K562 (cell line): Measurements from ENCODE around the gene EML2. TPM values are rescaled to one million over a fixed set of nuclear protein-coding genes. Genes with fewer than 3 reads are reported as not detected.
A peak's percentile ranks its signal among the peaks of the same experiment; 100 is the strongest.

Experiments used
- CEBPG ChIP-seq, 3 experiments: fragments of 200-800 bp in 1 of 3; sonication (Bioruptor generic) in 1 of 3; sonication (generic) in 1 of 3; formaldehyde crosslinking in 1 of 3; IDR thresholded peaks in 2 of 3; conservative IDR thresholded peaks in 1 of 3; 2 replicates each; pipeline versions ENCODE4 v1.6.1 to v1.8.0; 2016 to 2022; ENCODE audit warnings: missing compliant biosample characterization in 2 of 3, missing genetic modification characterization in 2 of 3, mild to moderate bottlenecking in 1 of 3, missing genetic modification reagents in 1 of 3
- CLOCK ChIP-seq: fragments of 250-450 bp; sonication (Bioruptor Pico); IDR thresholded peaks from 2 replicates; pipeline ENCODE4 v1.4.0; 2020; ENCODE audit warnings: mild to moderate bottlenecking, moderate library complexity, borderline replicate concordance
- E2F4 ChIP-seq: sonication (generic); formaldehyde crosslinking; IDR thresholded peaks from 2 replicates; pipeline ENCODE4 v1.8.0; 2022; ENCODE audit warnings: mild to moderate bottlenecking, low read depth, missing genetic modification reagents
- HNRNPL ChIP-seq: fragments of 200-400 bp; formaldehyde crosslinking; IDR thresholded peaks from 2 replicates; pipeline ENCODE4 v1.6.1; 2017; ENCODE audit warnings: low read depth, mild to moderate bottlenecking, low read length
- HOXB6 ChIP-seq: fragments of 250-450 bp; sonication (Bioruptor Pico); IDR thresholded peaks from 2 replicates; pipeline ENCODE4 v1.5.1; 2022; ENCODE audit warnings: mild to moderate bottlenecking, borderline replicate concordance
- IRF2 ChIP-seq: sonication (generic); formaldehyde crosslinking; IDR thresholded peaks from 2 replicates; pipeline ENCODE4 v1.8.1; 2022; ENCODE audit warnings: mild to moderate bottlenecking, missing genetic modification reagents
- KAT2B ChIP-seq: IDR thresholded peaks from one replicate; pipeline ENCODE4 v1.6.1; 2012; ENCODE audit warnings: low read depth, mild to moderate bottlenecking, control low read depth, inconsistent platforms, low read length, moderate library complexity
- NRF1 ChIP-seq, 2 experiments: fragments of 450-650 bp; IDR thresholded peaks in 1 of 2; conservative IDR thresholded peaks in 1 of 2; 2 replicates each; pipeline ENCODE4 v1.6.1; 2014; ENCODE audit warnings: mild to moderate bottlenecking in 2 of 2
- NUFIP1 ChIP-seq: fragments of 450-650 bp; IDR thresholded peaks from 2 replicates; pipeline ENCODE4 v1.6.1; 2018; ENCODE audit not compliant: partially characterized antibody
- POLR2A ChIP-seq: fragments of 450-650 bp; conservative IDR thresholded peaks from 2 replicates; pipeline ENCODE4 v1.6.1; 2016
- RBM22 ChIP-seq: fragments of 200-400 bp; formaldehyde crosslinking; IDR thresholded peaks from 2 replicates; pipeline ENCODE4 v1.6.1; 2018; ENCODE audit warnings: low read length, low read depth; ENCODE audit not compliant: poor library complexity, severe bottlenecking
- SRSF9 ChIP-seq: fragments of 200-400 bp; formaldehyde crosslinking; IDR thresholded peaks from 2 replicates; pipeline ENCODE4 v1.6.1; 2017; ENCODE audit warnings: low read depth, low read length, borderline replicate concordance
- THRA ChIP-seq: fragments of 450-650 bp; IDR thresholded peaks from 2 replicates; pipeline ENCODE4 v1.6.1; 2017; ENCODE audit warnings: mild to moderate bottlenecking, moderate library complexity
- TOE1 ChIP-seq, 2 experiments: fragments of 450-650 bp in 1 of 2; sonication (generic) in 1 of 2; formaldehyde crosslinking in 1 of 2; IDR thresholded peaks; 2 replicates each; pipeline versions ENCODE4 v1.7.1 to v1.8.0; 2016 to 2022; ENCODE audit warnings: borderline replicate concordance in 2 of 2, mild to moderate bottlenecking in 2 of 2, antibody characterized with exemption in 1 of 2, inconsistent platforms in 1 of 2, low read depth in 1 of 2, missing genetic modification reagents in 1 of 2, moderate library complexity in 1 of 2
- ZFP36 ChIP-seq: fragments of 150-350 bp; IDR thresholded peaks from 2 replicates; pipeline ENCODE4 v1.6.1; 2018; ENCODE audit warnings: low read length, low read depth; ENCODE audit not compliant: partially characterized antibody
- ZNF217 ChIP-seq: sonication (generic); formaldehyde crosslinking; IDR thresholded peaks from 2 replicates; pipeline ENCODE4 v1.8.0; 2022; ENCODE audit warnings: mild to moderate bottlenecking, missing genetic modification reagents
- ZNF274 ChIP-seq: IDR thresholded peaks from 2 replicates; pipeline ENCODE4 v1.6.1; 2011; ENCODE audit warnings: low read depth, mild to moderate bottlenecking, low read length, moderate library complexity, borderline replicate concordance
- ZNF311 ChIP-seq: fragments of 250-450 bp; sonication (Bioruptor Pico); IDR thresholded peaks from 2 replicates; pipeline ENCODE4 v1.4.0; 2020; ENCODE audit warnings: mild to moderate bottlenecking, moderate library complexity
- ZNF707 ChIP-seq: fragments of 250-450 bp; sonication (Bioruptor Pico); conservative IDR thresholded peaks from 2 replicates; pipeline ENCODE4 v1.8.0; 2022; ENCODE audit warnings: inconsistent platforms, mild to moderate bottlenecking, moderate library complexity
- polyA plus RNA-seq, 8 experiments: library from polyadenylated mRNA; depleted of rRNA in 4 of 8; stranded (reverse) in 5 of 8; unstranded in 3 of 8; fragments of >200 nt; fragmentation: Nextera tagmentation in 2 of 8; fragmentation: Illumina TruSeq in 1 of 8; extraction: Ambion mirVana in 2 of 8; extraction: Trizol in 1 of 8; gene quantifications; 2 replicates each; pipeline versions ENCODE4 v1.2.1 to v1.2.3, GENCODE V29; 2011 to 2014; ENCODE audit warnings: inconsistent platforms in 1 of 8, missing spikeins in 1 of 8
- total RNA-seq, 7 experiments: library from RNA; depleted of rRNA in 6 of 7; stranded (reverse); fragments of >200 nt in 6 of 7; fragmentation: Illumina TruSeq in 2 of 7; extraction: Trizol in 2 of 7; gene quantifications; 2 replicates each; pipeline versions ENCODE4 v1.2.1 to v1.2.3, GENCODE V29; 2011 to 2021; ENCODE audit warnings: low replicate concordance in 1 of 7
- TF ChIP-seq, protein P1 (sequence below): fragments of 150-350 bp; conservative IDR thresholded peaks from 2 replicates; pipeline ENCODE4 v1.6.1; 2014; ENCODE audit warnings: low read length

EML2 gene
- total and polyA plus RNA-seq, 9 of the 15 experiments (the other 6 are each of a cell fraction or from before 2014, with no cell fraction given): 2.6 to 69.6 (median 24.8) TPM

DNA sequence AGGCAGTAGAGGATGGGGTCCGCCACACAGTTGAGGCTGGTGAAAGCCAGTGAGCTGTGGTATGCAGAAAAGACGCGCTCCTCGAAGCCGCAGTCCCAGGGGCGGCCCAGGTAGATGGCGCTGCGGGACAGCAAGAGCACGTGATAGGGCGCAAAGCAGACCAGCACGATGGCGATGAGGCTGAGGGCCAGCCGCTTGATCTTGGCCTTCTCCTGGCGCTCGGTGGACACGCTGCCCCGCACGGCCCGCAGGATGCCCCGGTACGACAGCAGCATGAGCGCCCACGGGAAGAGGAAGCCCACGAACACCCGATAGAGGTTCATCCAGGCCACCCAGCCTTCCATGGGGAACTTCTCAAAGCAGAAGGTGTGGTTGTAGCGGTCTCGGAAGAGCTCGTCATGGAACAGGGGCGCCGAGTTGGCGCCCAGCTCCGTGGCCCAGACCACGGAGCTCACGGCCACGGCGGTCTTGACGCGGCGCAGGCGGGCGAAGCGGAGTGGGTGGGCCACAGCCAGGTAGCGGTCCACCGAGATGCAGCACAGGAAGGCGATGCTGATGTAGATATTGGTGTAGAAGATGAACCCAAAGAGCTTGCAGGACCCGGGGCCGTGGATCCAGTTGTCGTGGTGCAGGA, 48.1 kb downstream of the EML2 start (continued):
- TF ChIP-seq, protein P1, sequence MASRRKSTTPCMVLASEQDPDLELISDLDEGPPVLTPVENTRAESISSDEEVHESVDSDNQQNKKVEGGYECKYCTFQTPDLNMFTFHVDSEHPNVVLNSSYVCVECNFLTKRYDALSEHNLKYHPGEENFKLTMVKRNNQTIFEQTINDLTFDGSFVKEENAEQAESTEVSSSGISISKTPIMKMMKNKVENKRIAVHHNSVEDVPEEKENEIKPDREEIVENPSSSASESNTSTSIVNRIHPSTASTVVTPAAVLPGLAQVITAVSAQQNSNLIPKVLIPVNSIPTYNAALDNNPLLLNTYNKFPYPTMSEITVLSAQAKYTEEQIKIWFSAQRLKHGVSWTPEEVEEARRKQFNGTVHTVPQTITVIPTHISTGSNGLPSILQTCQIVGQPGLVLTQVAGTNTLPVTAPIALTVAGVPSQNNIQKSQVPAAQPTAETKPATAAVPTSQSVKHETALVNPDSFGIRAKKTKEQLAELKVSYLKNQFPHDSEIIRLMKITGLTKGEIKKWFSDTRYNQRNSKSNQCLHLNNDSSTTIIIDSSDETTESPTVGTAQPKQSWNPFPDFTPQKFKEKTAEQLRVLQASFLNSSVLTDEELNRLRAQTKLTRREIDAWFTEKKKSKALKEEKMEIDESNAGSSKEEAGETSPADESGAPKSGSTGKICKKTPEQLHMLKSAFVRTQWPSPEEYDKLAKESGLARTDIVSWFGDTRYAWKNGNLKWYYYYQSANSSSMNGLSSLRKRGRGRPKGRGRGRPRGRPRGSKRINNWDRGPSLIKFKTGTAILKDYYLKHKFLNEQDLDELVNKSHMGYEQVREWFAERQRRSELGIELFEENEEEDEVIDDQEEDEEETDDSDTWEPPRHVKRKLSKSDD: no peak
- TF ChIP-seq ZNF311 (no peak), SRSF9 (no peak), ZNF707 (CRISPR knock-in tag) (no peak), POLR2A (no peak), NUFIP1 (no peak), CEBPG (CRISPR knock-in tag; IDR thresholded peaks at IDR 0.05) (no peak), CEBPG (tag; conservative IDR thresholded peaks at IDR 0.05 in 1 of 2, IDR thresholded peaks at IDR 0.05 in 1 of 2) (no peak), NRF1 (conservative IDR thresholded peaks at IDR 0.05 in 1 of 2, IDR thresholded peaks at IDR 0.05 in 1 of 2) (no peak), E2F4 (CRISPR knock-in tag) (no peak), TOE1 (IDR thresholded peaks at IDR 0.05; ENCODE audit: borderline replicate concordance) (peak; percentile 91), TOE1 (CRISPR knock-in tag; IDR thresholded peaks at IDR 0.05; ENCODE audit: borderline replicate concordance, low read depth) (no peak), THRA (no peak), ZNF217 (CRISPR knock-in tag) (no peak), ZNF274 (no peak), KAT2B (no peak), HOXB6 (CRISPR knock-in tag) (no peak), RBM22 (no peak), CLOCK (CRISPR knock-in tag) (no peak), HNRNPL (no peak), ZFP36 (no peak), IRF2 (no peak)
